LHCN-M2 (cell line): ENCODE results near the gene PKP4. TPM values are rescaled to one million over a fixed set of nuclear protein-coding genes. Genes with fewer than 3 reads are reported as not detected.
A peak's percentile ranks its signal among the peaks of the same experiment; 100 is the strongest.

Source experiments
- DNase-seq: peaks from one replicate; pipeline ENCODE4 v3.0.0-alpha.2; 2012; ENCODE audit warnings: low read depth
- total RNA-seq: library from RNA; depleted of rRNA; stranded (reverse); fragments of >200 nt; gene quantifications from 2 replicates; pipeline ENCODE4 v1.2.3, GENCODE V29; 2014

The PKP4 gene
- total RNA-seq, 1 experiment from 2014 or later: 25.6 TPM

DNA sequence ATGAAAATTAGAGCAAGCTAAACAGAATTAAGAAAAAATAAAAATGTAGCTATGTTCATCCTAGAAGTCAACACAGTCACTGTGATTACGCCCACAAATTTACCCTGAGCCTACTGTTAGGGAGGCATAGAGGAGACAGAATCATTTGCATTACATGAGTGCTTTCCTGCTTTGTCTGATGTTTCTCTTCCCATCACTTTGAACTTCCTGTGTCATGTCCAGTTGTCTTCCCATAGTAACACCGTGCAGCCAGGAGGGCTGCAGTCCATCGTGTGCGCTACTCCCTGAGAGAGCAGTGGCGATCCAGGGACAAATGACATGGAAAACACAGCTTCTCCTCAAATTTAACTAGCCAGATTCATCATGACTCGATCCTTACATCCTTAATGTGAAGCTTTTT lies 188.5 kb downstream of the PKP4 start:
- DNase-seq: no peak

DNA sequence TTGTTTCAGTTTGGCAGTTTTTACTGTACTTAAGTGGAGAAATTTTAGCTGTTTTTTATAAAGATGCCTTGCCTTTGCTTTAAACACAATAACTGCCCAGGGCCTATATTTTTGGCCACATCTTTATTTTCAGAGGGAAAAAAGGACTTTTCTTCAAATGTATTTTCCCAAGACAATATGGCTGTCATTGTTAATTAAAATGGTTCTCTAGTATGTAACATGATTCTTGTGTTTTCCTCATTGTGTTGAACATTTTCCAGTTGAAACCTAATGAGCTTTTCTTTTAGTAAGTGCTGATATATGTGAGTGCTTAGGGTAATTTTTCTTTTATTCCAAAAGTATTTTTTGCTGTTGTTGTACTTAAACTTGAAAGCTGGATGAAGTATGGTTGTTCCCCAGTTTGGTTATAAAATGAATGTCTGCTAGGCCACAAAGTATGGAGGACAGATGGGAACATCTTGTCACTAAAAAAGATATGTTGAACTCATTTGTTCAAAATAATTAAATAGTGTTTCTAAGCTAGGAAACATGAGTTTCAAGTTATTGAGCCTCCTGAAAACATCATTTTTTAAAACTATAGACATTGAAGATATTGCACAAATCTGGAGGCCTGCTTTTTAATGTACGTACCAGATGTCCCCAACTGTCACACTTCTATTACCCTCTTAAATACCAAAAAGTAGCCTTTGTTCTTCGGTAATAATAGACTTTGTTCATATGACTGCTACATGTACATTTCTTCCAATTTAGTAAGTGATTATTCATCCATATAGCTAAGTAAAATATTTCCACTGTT lies 190.9 kb downstream of the PKP4 start:
- DNase-seq: no peak

DNA sequence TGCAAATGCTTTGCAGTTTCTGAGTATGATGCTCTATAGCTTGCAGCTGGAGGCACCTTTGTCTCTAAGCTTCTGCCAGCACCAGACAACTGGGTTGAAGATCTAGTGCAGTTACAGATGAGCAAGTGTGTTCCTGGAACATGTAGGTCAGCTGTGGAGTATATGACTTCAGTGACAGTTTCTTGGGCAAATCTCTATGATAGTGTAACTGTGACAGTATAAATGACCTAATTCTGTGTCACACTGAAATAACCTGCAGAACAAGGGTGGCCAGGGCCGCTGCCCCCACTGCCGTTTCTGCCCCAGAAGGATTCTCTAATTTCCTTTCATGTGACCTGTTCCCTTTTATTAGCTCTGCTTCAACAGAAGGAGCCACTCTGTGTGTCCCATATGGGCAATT lies 193.1 kb downstream of the PKP4 start:
- no peak for DNase-seq

DNA sequence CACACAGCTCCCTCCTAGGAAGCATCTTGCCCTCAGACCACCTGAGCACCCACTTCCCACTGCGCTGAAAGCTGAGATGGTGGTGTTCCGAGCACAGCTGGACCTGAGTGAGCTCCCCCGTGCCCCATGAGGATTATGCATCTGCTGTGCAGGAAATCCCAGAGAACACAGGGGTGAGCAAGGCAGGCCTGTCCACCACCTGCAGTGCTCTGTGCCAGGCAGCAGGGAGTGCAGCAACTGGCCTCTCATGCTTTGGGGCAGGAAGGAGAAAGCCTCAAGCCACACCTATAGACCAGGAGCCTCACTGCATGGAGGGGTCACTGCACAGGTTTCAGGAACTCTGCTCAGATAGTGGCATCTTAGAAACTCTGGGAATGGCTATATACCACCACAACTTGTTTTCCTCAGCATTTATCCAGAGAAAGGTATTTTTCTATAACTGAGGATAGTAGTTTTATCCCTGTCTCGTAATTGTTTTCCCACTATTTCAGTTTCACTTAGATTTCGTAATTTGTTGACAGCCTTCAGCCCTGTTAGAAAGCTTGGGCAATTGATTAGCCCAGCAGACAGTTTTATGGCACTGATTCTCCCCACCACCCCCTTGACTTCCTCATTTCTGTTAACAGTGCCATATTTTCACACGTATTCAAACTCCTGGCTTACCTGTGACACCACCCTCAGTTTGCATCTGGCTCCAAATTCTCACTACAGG lies 194.1 kb downstream of the PKP4 start:
- no peak for DNase-seq

DNA sequence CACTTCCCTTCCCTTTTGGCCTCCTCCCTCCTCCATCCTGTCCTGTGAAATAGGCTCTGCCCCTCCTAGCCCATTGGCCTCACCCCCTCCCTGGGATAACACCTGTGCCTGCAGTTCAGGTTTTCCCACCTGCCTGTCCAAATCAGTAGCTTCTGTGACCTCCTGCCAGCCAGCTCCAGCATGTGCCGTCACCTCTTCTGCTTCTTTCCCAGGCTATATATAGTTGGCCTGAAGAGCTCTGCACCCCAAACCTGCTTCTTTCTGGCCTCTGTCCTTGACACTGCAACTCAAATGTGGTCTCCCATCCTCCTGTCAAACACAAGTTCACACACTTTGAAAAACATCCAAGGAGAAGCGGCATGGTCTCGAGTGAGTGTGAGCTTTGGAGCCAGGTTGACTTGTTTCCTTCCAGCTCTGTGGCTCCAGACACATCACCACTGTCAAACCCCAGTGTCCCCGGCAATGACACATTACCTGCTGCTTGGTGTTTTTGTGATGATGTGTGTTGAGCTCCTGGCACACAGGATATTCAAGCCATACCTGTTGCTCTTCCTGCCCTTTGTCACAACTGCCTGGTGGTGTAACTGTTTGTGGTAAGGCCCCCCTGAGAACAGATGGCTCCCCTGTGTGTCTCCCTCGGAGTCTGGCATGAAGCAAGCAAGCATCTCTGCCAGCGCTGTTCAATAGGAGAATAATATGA lies 194.8 kb downstream of the PKP4 start:
- DNase-seq: no peak

DNA sequence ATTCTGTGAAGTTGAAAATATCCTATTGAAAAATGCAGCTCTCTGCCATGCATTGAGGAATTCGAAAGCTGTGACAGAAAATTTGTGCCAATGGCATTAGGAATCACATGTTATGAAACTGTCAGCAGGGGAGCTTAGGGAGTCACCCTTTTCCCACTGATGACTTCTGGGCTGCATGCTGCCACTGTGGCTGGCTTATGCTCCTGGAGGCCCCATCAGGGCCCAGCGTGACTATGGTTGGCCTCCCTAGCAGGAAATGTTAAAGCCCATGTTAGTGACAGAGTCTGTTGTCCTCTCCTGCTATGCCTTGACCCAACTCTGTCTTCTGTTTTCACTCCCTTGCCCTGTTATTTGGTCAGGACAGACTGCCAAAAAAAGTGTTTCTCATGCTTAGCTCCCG lies 198.9 kb downstream of the PKP4 start:
- DNase-seq: no peak

DNA sequence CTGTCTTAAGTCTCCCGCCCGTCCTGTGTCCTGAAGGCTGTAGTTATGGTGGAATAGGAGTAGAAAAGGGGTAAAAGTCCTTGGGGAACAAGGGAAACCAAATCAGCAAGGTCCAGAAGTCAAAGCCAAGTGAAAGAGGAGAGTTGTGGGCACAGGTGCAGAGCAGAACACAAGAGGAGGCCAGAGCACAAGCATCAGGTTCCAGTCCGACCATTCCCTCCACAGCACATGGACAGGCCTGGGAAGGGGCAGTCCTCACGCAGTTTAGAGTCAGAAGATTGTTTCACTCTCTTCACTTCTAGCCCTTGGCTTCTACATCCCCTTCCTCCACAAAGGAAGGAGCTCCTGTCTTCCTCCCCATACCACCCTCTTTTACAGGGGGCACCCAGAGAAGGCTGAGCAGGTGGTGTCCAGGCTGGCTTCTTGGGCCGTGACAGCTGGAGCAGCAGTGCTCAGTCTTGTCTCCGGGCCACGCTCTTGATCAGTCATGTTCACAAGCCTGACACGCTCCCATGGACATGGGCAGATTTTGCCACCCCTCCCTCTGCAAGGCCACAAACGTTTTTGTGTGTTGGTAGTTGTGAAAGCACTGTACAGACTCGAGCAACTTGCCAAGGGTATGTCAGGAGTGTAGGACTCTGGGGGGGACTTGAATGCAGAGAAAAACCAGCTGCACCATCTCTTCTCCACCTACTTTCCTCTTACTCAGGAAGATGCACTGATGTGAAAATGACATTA lies 199.9 kb downstream of the PKP4 start:
- DNase-seq: no peak

DNA sequence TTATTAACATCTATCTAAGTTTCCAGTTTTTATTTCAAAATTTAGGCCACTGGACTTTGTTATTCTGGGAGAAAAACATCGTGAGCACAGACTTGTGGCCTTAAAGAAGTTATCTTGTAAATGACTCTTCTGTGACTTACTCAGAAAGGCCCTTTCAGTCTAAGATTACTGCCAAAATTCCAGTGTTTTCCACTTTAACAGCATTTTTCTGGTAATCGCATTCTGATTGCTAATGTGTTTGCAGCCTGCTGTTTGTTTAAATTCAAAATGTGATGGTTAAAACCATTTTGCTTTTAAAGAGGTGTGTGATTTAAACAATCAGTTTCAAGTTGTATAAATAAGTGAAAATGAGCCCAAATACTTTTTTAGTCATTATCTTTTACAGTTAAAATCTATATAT lies 201.6 kb downstream of the PKP4 start:
- no peak for DNase-seq

DNA sequence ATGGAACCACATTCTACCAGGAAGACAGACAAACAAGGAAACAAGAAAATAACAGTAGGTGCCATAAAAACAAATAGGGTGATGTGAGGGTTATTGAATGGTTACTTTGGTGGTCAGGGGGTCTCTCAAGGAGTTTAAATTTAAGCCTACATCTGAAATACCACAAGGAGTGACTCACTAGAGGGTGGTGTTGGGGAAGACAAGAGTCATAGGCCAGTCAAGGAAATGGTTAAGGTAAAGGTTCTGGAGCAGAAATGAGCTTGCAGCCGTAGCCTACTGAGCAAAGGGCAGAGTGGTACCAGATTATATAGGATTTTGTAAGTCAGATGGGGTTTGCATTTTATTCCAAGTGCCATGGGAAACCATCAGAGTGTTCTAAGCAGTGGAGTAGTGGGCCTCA lies 202.7 kb downstream of the PKP4 start:
- no peak for DNase-seq

DNA sequence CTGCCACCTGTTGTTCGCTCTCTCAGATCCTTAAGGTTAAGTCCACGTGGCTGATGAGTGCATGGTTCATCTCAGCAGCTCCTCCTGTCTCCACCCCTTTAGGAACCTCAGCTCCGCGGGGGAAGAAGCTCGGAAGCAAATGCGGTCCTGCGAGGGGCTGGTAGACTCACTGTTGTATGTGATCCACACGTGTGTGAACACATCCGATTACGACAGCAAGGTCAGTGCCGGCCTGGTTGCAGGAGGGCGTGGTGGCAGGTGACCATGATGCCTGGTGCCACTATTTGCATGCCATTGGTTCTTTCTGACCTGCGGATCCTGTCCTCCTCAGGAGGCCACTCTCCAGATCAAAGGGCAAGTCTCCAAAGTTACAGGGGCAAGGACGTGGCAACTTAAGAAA lies 204.5 kb downstream of the PKP4 start:
- no peak for DNase-seq

DNA sequence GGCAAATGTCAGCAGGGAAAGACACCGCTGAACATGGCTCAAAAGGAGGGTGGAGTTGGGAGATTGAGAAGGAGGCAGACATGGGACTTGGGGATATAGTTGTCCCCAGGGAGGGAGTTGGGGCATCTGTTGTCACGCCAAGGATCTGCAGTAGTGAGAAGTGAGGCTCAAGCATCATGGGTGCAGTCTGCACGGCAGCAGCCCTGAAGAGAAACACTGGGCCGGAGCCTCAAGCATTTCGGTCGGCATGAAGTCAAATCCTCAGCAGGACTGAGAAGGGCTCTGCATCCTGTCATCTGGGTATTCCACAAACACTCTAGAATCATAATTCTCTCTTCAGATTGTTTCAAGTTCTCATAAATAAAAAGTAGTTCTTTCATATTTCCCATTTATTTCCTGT lies 205.7 kb downstream of the PKP4 start:
- DNase-seq: no peak

DNA sequence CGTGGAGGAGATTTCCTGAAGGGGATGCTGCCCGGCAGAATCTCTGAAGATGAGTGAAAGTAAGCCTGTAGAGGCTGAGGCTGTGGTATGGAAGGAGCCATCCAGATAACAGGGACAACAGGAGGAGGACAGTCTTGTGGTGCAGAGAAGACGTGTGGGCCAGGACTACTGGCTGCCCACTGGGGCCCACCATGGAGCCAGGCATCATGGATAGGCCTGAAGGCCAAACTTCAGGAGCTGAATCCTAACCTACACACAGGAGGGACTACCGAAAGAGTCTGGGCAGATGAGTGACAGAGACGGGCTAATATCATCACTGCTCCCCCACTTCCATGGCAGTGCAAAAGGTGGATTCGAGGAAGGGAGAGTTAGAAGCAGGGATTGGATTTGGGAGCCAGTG lies 207.0 kb downstream of the PKP4 start:
- DNase-seq: no peak

DNA sequence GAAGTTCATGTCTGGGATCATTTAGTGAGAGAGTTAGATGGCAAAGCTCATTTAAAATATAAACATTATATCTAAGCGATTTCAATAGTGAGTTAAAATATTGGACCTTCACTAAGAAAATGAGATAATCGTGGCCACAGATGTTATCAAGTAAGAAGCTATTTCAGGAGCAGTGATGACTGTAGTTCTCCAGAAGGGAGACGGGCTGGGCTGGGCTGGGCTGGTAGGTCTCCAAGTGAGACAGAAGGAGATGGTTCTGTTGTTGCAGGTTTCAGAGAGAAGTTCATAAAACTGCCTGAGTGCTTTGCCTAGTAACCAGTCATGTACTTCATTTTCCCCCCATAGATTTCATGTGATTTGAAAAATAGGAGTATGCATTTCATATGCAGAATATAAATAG lies 208.2 kb downstream of the PKP4 start:
- no peak for DNase-seq

DNA sequence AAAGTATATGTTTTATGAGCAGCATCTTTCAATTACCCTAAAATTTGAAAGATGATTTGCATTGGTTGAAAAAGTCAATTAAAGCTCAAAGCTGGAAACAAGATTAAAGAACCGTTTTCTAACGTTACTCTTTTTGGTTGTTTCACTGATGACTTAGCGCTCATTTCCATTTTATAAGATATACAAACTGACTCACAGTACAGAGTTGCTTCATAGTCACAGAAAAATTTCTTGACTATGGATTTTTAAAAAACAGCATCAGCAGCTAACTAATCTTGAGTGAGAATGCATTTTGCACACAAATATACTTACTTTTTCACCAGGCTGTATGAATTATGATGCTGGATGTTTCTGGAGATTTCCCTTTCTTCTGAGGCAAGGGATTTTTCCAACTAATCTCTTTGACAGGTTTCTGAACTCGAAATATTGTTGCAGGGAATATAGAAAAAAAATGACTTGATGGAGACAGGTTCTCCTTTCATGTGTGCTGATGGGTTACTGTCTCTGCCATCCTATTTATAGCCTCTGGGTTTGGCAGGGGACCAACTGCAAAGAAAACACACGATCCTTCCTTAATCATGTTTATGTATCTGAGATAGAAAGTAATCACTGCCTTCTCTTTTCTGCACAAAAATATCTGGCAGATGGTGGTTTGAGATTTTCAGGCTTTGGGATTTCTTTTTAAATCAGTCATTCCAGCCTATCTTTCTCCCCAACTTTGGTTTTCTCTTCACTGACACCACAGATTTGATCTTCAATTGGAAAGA lies 209.0 kb downstream of the PKP4 start:
- DNase-seq: peak; percentile 36

DNA sequence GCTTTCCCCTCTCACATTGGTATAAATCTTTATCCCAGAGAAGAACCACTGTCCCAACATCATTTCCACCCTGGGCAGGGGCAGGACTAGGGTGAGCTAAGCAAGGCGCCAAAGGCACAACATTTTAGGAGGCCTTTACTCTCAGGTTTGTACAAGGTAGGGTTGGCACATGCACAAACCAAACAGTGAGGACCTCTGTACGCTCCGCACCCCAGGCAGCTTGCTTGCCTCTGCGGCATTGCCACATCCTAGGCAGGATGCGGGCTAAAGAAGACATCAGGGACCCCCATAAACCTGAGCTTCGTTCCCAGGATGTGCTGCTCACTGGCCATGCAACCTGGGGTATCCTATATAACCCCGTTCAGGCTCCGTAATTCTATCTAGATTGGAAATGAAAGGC lies 210.2 kb downstream of the PKP4 start:
- no peak for DNase-seq

DNA sequence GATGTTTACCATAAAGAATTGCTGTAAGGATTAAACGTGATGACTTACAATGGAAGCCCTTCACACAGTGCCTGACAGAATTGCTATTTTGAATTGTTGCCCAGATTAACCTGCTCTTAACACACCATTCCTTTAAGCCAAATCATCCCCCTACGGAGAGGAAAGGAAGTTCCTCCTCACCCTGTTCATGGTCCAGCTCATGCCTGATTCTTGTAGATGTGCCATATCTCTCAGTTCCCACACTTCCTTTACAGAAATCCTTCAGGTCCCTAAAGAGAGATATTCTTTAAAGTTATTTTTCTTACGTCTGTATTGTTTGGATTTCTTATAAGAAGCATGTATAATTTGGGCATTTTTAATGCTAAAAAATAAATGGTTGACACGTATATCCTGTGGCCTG lies 210.8 kb downstream of the PKP4 start:
- DNase-seq: no peak

DNA sequence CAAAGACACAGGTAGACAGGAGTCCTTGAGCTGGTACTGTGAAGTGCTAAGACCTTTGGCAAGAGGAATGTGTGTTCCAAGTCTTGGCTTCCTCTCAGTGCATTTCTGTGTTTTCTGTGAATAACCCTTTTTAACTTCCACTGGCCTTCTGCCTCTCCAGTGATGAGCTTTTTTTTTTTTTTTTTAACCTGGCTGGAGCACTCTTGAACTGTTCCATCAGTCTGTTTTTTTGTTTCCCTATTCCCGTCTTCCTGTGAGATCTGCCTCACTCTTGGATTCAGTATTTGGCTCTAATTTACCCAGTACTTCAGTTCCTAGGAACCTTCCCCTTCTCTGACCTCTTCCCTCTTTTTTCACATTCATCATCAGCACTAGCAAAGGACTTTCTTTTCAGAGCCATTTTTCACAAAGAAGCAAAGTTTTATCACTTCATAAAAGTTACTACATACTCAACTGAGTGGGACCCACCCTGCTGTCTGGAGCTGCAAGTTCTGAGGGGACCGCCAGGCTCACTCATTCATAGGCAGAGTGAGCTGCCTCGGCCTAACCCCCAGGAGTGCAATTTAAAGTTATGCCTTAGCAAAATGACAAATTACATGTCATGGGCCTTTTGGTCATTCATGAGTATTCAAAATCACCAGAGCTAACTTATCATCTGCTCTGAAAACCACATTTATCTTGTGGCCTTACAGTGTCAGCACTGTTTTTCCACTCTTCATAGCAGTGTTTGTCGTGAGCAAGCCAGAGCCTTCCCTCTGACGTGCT lies 211.4 kb downstream of the PKP4 start:
- no peak for DNase-seq

DNA sequence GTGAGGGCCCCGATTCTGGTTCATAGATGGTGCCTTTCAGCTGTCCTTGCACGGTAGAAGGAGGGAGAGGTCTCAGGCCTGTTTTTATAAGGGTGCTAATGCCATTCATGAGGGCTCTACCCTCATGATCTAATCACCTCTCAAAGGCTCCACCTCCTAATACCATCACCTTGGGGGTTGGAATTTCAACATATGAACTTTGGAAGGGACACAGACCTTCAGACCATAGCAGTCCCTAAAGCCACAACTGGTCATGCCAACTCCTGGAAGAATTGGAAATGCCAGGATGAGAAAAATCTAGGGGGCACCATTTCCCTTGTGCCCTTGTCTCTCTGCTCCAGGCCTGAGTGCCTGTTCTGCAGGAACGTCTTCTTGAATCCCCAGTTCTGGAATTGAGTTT lies 213.5 kb downstream of the PKP4 start:
- DNase-seq: no peak

DNA sequence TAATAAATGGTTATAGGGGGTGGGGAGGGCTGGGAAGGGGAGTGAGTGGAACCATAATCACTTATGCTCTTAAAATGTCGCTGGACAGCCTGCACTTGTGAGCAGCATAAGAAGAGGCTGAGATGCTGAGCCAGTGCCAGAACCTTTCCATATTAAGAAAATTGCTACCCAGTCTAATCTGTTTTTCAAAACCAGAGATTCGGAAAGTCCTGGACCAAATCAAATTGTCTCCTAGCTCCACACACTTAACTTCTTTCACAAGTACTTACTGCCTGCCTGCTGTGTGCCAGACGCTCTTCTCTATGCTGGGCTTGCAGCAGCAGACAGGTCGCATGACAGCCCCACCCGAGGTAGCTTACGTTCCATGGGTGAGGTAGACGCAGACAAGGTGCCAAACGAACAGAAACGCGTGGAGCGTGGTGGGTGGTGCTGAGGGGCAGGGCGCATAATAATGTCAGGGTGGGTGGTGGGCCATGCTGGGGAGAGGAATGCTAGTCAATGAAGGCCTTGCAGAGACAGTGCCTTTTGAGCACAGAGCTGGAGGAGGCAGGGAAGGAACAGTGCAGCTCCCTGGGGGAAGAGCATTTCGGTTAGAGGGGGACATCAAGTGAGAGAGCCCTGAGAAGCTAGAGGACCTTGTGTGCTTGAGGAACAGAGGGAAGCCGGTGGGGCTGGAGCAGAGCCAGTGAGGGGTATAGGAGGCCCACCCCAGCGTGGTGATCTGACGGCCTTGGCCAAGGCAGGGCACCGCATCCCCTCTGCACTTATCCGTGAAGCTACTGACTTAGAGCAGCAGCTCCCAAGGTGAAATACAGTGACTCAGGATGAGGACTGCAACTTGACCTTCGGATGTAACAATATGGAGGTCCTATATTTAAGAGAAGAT lies 214.9 kb downstream of the PKP4 start:
- DNase-seq: no peak
